Gastrocnemius medialis (tissue), 4 donors: ENCODE measurements around the gene ZBTB4.
"Not testable (repeated sequence)": the region's sequence is repeated elsewhere in the genome, so short reads cannot be mapped to it uniquely, and the experiment has no call there.

Source experiments
- POLR2A ChIP-seq, 2 donors: fragments of 450-650 bp; IDR thresholded peaks; one replicate each; pipeline ENCODE4 v1.6.1; 2017; ENCODE audit warnings: antibody characterized with exemption in 2 of 2, mild to moderate bottlenecking in 2 of 2, moderate library complexity in 2 of 2
- TF ChIP-seq, protein P1 (sequence below), 5 experiments: fragments of 450-650 bp in 3 of 5; fragments of 200-600 bp in 2 of 5; sonication (generic) in 2 of 5; IDR thresholded peaks in 4 of 5; conservative IDR thresholded peaks in 1 of 5; 1 replicate in 4 of 5; 2 replicates in 1 of 5; pipeline ENCODE4 v1.5.1; 2016 to 2019; ENCODE audit warnings: antibody characterized with exemption in 5 of 5, mild to moderate bottlenecking in 3 of 5, moderate library complexity in 3 of 5

DNA sequence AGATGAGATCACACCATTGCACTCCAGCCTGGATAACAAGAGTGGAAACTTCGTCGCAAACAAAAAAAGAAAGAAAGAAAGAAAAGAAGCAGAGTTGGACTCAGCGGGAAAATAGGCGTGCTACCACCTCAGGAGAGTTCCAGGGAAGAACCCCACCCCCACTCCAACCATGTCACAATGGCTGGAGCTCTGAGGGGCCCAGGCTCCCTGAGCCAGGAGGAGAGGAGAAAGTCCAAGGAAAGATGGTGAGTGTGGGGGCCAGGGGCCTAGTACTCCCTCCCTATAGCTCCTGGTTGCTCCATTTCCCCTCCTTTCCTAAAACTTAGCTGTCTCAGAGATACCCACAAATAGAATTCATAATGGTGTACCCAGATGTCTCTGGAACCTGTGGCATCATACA lies 1.8 kb upstream of the ZBTB4 start, which contains the start of gene SLC35G6:
- TF ChIP-seq, protein P1, sequence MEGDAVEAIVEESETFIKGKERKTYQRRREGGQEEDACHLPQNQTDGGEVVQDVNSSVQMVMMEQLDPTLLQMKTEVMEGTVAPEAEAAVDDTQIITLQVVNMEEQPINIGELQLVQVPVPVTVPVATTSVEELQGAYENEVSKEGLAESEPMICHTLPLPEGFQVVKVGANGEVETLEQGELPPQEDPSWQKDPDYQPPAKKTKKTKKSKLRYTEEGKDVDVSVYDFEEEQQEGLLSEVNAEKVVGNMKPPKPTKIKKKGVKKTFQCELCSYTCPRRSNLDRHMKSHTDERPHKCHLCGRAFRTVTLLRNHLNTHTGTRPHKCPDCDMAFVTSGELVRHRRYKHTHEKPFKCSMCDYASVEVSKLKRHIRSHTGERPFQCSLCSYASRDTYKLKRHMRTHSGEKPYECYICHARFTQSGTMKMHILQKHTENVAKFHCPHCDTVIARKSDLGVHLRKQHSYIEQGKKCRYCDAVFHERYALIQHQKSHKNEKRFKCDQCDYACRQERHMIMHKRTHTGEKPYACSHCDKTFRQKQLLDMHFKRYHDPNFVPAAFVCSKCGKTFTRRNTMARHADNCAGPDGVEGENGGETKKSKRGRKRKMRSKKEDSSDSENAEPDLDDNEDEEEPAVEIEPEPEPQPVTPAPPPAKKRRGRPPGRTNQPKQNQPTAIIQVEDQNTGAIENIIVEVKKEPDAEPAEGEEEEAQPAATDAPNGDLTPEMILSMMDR (IDR thresholded peaks at IDR 0.05 in 4 of 5, conservative IDR thresholded peaks at IDR 0.05 in 1 of 5) = not testable (repeated sequence)
- TF ChIP-seq POLR2A (IDR thresholded peaks at IDR 0.05) = not testable (repeated sequence)
